GM18951 (cell line): ENCODE data around the gene ZBTB21.
"Not testable (repeated sequence)": the region's sequence is repeated elsewhere in the genome, so short reads cannot be mapped to it uniquely, and the experiment has no call there.

Experiments used
- POLR2A ChIP-seq: IDR thresholded peaks from 4 replicates; pipeline ENCODE4 v1.6.1; 2011; ENCODE audit warnings: mild to moderate bottlenecking; ENCODE audit not compliant: insufficient read length, insufficient read depth; ENCODE audit errors: extremely low read depth
- in situ Hi-C: fragments of 300-500 bp; cut with MboI; formaldehyde crosslinking; loops from one replicate; pipeline ENCODE4 v1.12.0; 2022; ENCODE audit warnings: low sequenced_read_pairs, mixed read lengths, inconsistent platforms; ENCODE audit not compliant: unreplicated experiment

ZBTB21 gene

DNA sequence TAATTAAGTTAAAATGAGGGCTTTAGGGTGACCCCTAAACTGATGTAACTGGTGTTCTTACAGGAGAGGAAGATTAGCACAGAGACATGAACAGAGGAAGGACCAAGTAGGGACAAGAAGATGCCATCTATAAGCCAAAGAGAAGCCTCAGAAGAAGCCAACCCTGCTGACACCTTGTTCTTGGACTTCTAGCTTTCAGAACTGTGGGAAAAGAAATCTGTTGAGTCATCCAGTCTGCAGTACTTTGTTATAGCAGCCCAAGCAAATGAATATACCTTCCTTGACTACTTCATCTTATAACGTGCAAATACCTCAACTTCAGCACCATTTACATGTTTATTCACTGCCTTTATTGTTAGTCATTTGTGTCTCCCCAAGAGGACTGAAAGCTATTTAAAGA is 3.4 kb downstream of the ZBTB21 start:
- in situ Hi-C loops, result no loop called here
- TF ChIP-seq POLR2A, result no peak

DNA sequence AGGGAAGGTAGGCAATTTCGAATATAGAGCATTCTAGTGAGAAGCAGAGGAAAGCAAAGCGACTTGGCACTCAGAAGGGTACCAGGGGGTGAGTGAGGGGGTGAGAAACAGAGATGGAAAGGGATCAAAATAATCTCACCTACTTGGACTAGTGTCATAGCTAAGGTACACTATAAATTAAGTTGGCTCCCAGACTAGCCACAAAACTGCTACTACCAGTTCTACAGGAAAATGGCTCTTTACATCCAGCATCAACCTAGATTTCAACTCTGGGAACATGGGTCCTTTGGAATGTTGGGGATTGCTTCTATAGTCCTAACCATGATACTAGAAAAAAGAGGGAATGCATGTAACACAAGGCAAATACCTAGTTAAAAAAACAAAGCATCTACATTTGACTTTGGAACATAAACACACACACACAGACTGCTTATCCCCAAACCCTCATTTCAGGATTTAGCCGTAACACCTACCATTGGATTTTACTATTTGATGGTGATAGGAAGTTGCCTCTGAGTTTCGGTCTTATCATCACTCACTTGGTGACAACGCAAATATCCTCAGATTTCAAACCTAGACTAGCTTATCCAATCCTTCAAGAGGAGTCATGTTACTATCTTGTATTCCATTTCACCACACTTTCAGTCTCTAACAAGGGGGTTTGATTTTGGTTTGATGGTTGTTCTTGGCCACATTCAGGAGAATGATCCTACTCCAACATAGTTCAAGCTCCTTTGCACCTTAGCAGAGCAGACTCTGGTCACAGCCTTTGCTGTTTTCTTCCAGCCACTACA is 5.6 kb downstream of the ZBTB21 start:
- no peak for TF ChIP-seq POLR2A
- in situ Hi-C loops, result no loop called here

GRCh38 chr21:42003051-42003461 is 7.1 kb downstream of the ZBTB21 start:
- in situ Hi-C loops, result no loop called here
- no peak for TF ChIP-seq POLR2A

- in situ Hi-C loops, result no loop called here
Measured at GRCh38 chr21:42002421-42002958, 7.7 kb downstream of the ZBTB21 start.

GRCh38 chr21:42001781-42002180 is 8.4 kb downstream of the ZBTB21 start:
- TF ChIP-seq POLR2A, result no peak
- in situ Hi-C loops, result no loop called here

More at GRCh38 chr21:42002421-42002958, 7.7 kb downstream of the ZBTB21 start:
- no peak for TF ChIP-seq POLR2A

DNA sequence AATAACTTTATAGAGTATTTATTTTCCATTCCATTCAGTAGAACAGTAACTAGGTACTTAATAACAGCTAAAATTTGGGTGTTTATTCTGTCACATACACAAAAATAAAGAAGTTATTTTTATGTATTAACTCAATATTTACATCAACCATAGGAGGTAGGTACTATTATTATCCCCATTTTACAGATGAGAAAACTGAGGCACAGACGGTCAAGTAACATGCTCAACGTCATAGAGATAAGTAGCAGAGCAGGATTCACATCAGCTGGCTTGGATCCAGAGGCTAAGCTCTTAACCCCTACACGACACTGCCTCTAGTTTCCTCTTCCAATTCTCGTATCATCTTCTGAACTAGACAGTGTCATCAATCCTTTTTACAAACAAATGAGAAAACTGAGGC is 9.3 kb downstream of the ZBTB21 start:
- TF ChIP-seq POLR2A, result no peak
- in situ Hi-C loops, result no loop called here

- in situ Hi-C loops, result no loop called here
- no peak for TF ChIP-seq POLR2A
Measured at GRCh38 chr21:41997657-41998056, 12.5 kb downstream of the ZBTB21 start.

DNA sequence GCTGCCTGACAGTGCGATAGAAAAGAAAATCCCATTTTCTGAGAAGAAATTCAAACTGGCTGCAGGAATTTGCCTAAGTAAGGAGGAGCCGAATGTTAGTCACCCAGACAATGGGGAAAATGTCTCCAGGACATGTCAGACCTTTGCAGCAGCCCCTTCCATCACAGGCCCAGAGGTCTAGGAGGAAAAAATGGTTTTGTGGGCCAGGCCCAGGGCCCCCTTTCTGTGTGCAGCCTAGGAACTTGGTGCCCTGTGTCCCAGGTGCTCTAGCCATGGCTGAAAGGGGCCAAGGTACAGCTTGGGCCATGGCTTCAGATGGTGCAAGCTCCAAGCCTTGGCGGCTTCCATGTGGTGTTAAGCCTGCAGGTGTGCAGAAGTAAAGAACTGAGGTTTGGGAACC is 14.6 kb downstream of the ZBTB21 start:
- no peak for TF ChIP-seq POLR2A
- in situ Hi-C loops, result no loop called here

- in situ Hi-C loops, result not testable (repeated sequence)
Measured at GRCh38 chr21:41994613-41995012, 15.5 kb downstream of the ZBTB21 start.

DNA sequence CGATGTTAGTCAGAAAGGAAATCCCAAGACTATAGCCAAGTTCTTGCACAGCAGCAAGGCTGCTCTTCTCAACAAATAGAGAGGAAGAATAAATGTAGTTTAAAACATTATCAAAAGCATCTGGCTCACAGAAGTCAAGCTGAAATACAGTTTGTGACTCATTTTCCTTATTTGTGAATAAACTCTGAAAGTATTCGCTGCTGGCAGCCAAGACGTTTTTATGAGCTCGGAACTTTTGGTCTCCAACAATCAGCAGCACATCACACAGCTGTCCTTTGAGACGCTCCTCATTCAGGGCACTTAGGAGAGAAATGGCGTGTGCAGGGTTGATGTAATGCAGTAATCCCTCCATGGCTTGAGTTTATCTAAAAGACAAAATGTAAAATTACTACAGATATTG is 16.4 kb downstream of the ZBTB21 start:
- in situ Hi-C loops, result no loop called here
- TF ChIP-seq POLR2A, result no peak

GRCh38 chr21:41992576-41992975 is 17.6 kb downstream of the ZBTB21 start:
- in situ Hi-C loops, result no loop called here
- no peak for TF ChIP-seq POLR2A

GRCh38 chr21:41991659-41992058 is 18.5 kb downstream of the ZBTB21 start:
- TF ChIP-seq POLR2A, result no peak
- in situ Hi-C loops, result no loop called here

DNA sequence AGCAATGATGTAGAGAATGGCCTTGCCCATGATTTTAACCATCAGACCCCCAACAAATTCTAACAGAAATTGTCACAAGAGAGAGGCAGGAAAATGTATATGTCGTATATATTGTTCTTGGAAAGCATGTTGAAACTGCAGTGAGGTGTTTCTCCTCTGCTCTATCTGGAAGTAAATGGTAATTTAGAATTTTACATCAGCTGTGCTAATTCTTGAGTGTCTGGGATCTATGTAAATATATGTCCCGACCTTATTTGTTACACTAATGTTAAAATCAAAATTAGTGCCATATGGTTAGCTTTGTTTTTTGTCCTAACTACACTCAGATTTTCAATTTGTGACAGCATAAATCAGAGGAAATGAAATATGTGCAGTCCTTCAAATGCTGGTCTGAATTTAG is 20.5 kb downstream of the ZBTB21 start:
- no peak for TF ChIP-seq POLR2A
- in situ Hi-C loops, result no loop called here

- in situ Hi-C loops, result no loop called here
- no peak for TF ChIP-seq POLR2A
Measured at GRCh38 chr21:41987310-41987709, 22.9 kb downstream of the ZBTB21 start.

- in situ Hi-C loops, result no loop called here
- no peak for TF ChIP-seq POLR2A
Measured at GRCh38 chr21:41985662-41986416, 24.3 kb downstream of the ZBTB21 start.
